ENCODE results near the gene PHRF1.

The PHRF1 gene

DNA sequence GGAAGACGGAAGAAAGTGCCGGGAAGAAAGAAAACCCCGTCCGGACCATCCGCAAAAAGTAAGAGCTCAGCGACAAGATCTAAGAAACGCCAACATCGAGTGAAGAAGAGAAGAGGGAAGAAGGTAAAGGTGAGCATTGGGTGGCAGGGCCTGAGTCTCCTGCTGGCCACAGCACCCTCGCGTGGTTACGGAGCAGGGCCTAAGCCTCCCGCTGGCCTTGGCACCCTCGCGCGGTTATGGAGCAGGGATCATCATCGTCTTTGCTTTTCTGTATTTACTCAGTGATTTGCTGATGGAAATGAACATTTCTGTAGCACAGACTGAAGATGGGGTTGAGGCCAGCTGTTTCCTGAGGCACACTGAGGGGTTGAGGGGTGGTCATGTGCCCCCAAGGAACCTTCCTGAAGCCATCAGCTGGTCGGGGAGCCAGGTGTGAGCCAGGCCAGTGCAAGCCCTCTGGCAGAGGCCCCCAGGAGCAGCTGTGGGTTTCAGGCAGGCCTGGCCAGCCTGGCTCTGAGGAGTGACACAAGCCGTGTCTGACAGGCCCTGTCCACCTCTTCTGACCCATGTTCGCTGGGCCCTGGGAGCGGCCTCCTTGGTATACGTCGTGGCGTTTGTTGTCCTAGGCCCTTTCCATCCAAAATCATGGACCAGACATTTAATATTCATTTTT, 25.4 kb downstream of the PHRF1 start:
- no peak for DNase-seq

DNA sequence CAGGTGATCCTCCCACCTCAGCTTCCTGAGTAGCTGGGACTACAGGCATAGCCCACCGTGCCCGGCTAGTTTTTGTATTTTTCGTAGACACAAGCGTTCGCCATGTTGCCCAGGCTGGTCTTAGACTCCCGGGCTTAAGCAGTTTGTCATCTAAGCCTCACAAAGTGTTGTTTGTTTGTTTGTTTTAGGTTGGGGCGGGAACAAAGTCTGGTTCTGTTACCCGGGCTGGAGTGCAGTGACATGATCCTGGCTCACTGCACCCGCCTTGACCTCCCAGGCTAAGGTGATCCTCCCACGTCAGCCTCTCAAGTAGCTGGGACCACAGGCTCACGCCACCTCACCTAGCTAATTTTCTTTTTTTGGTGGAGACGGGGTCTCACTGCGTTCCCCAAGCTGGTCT, 26.9 kb downstream of the PHRF1 start:
- no peak for DNase-seq

DNA sequence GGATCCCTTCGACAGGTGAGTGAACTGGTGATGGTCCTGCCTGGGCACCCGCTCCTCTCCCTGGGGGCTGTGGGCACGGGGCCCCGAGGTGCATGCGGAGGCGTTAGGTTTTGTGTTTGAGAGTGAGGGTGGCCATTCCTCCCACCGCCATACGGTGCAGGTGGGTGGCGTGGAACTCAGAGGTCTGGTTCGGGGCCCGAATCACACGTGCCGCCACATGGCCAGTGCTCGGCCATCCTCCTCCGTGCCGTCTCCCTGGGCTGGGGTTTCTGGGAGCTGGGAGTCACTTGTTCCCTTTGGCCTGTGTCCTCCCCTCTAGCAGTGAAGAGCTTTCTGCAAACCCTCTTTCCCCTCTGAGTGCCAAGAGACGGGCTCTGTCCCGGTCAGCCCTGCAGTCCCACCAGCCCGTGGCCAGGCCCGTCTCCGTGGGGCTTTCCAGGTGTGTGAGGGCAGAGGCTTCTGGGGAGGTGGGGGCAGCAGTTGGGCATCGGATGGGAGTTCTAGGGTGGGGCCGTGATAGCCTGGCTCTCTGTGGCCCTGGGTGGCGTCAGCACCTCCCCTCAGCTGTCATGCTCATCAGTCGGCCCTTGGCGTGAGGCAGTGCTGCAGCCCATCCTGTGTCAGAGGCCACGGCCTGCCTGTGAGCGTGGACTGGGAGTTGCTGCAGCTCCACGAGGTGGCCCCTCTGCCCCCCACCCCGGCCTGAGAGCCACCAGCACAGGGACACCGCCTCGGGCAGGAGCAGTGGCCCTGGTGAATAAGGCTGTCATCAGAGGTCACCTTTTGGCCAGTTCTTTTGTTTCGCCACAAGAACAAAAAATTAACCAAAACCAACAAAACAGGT, 29.2 kb downstream of the PHRF1 start:
- DNase-seq: no peak

DNA sequence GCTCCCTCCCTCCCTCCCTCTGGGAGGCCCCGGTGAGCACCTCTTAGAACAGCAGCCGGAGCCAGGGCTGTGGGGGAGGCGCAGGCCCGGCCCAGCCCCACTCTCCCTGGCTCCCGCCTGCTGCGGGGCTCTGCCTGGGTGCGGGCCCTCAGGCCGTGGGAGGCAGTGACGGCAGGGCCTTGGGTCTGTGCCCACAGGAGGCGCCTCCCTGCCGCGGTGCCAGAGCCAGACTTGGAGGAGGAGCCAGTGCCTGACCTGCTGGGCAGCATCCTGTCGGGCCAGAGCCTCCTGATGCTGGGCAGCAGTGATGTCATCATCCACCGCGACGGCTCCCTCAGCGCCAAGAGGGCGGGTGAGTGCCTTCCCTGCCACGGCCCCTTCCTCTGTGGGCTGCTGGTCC, 30.0 kb downstream of the PHRF1 start:
- DNase-seq: no peak

DNA sequence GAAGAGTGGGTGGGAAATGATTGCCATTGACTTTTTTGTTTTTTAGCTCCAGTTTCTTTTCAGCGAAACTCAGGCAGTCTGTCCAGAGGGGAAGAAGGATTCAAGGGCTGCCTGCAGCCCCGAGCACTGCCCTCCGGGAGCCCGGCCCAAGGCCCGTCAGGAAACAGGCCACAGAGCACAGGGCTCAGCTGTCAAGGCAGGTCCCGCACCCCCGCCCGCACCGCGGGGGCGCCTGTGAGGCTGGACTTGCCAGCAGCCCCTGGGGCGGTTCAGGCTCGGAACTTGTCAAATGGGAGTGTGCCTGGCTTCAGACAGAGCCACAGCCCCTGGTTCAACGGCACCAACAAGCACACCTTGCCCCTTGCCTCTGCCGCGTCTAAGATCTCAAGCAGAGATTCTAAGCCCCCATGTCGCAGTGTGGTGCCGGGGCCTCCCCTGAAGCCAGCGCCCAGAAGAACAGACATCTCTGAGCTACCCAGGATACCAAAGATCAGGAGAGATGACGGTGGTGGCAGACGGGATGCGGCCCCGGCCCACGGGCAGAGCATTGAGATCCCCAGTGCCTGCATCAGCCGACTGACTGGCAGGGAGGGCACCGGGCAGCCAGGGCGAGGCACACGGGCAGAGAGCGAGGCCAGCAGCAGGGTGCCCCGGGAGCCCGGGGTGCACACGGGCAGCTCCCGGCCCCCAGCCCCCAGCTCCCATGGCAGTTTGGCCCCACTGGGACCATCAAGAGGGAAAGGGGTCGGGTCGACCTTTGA, 30.9 kb downstream of the PHRF1 start:
- no peak for DNase-seq

DNA sequence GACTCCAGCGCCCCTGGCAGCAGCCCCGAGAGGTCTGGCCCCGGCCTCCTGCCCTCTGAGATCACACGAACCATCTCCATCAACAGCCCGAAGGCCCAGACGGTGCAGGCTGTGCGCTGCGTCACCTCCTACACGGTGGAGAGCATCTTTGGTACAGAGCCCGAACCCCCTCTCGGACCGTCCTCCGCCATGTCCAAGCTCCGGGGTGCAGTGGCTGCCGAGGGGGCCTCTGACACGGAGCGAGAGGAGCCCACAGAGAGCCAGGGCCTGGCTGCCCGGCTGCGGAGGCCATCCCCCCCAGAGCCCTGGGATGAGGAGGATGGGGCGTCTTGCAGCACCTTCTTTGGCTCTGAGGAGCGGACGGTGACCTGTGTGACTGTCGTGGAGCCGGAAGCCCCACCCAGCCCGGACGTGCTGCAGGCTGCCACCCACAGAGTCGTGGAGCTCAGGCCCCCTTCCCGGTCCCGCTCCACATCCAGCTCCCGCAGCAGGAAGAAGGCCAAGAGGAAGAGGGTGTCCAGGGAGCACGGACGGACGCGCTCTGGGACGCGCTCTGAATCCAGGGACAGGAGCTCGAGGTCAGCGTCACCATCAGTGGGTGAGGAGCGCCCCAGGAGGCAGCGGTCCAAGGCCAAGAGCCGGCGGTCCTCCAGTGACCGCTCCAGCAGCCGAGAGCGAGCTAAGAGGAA, 31.8 kb downstream of the PHRF1 start:
- no peak for DNase-seq

DNA sequence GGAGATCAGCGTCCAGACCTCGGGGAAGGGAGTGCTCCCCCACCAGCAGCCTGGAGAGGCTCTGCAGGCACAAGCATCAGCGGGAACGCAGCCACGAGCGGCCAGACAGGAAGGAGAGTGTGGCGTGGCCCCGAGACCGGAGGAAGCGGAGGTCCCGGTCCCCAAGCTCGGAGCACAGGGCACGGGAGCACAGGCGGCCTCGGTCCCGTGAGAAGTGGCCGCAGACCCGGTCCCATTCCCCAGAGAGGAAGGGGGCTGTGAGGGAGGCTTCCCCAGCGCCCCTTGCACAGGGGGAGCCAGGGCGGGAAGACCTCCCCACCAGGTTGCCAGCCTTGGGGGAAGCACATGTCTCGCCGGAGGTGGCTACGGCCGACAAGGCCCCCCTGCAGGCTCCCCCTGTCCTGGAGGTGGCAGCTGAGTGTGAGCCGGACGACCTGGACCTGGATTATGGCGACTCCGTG, 32.6 kb downstream of the PHRF1 start:
- no peak for DNase-seq

DNA sequence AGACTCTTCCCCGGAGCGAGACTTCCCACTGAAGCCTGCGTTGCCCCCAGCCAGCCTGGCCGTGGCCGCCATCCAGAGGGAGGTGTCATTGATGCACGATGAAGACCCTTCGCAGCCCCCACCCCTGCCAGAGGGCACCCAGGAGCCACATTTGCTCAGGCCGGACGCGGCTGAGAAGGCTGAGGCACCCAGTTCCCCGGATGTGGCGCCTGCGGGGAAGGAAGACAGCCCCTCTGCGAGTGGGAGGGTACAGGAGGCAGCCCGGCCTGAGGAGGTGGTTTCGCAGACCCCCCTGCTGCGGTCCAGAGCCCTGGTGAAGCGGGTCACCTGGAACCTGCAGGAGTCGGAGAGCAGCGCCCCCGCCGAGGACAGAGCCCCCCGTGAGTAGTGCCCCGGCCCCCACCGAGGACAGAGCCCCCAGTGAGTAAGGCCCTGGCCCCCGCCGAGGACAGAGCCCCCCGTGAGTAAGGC, 33.1 kb downstream of the PHRF1 start:
- DNase-seq: no peak

DNA sequence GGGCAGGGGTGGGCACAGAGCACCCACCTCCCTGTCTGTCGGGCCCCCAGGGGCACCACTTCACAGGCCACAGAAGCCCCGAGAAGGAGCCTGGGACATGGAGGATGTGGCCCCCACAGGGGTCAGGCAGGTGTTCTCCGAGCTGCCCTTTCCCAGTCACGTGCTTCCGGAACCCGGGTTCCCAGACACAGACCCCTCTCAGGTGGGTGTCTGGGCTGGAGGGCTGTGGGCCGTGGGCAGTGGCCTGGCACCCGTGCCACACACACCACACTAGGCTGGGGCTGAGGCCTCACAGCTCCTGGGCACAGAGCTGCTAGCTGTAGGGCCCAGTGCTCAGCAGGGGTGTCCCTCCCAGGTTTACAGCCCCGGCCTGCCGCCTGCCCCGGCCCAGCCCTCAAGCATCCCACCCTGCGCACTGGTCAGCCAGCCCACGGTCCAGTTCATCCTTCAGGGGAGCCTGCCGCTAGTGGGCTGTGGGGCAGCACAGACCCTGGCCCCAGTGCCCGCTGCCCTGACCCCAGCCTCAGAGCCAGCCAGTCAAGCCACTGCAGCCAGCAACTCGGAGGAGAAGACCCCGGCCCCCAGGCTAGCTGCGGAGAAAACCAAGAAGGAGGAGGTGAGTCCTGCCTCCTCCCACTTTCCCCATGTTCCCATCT, 34.0 kb downstream of the PHRF1 start:
- no peak for DNase-seq

DNA sequence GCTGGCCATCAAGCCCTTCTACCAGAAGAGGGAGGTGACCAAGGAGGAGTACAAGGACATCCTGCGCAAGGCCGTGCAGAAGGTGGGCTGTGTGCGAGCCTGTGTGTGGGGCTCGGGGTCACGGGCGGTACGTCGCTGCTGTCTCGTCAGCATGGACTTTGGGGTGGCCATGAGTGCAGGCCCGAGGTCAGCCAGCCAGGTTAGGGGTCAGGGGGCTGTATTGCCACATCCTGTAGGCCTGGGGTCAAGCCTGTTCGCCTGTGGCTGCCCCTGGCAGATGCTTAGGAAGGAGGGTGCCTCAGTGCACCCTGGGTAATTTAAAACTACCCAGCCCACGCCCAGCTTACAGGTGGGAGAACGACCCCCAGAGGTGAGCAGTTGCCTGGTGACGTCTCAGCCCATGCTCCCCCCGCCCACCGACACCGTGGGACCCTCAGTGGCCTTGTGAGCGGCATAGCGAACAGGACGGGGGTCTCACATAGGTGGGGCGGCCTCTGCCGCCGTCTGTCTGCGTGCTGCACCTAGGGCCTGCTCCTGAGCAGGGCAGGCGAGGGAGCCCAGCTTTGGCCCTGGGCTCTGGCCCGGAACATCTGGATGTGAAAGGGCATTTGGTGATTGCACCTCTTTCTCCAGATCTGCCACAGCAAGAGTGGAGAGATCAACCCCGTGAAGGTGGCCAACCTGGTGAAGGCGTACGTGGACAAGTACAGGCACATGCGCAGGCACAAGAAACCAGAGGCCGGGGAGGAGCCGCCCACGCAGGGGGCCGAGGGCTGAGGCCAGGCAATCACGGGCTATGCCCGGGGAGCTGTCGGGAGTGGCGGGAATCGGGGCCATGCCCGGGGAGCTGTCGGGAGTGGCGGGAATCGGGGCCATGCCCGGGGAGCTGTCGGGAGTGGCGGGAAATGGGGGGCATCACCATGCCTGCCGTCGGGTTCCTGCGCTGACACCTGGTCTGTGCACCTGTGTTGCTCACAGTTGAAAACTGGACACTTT, 35.0 kb downstream of the PHRF1 start:
- DNase-seq: no peak

DNA sequence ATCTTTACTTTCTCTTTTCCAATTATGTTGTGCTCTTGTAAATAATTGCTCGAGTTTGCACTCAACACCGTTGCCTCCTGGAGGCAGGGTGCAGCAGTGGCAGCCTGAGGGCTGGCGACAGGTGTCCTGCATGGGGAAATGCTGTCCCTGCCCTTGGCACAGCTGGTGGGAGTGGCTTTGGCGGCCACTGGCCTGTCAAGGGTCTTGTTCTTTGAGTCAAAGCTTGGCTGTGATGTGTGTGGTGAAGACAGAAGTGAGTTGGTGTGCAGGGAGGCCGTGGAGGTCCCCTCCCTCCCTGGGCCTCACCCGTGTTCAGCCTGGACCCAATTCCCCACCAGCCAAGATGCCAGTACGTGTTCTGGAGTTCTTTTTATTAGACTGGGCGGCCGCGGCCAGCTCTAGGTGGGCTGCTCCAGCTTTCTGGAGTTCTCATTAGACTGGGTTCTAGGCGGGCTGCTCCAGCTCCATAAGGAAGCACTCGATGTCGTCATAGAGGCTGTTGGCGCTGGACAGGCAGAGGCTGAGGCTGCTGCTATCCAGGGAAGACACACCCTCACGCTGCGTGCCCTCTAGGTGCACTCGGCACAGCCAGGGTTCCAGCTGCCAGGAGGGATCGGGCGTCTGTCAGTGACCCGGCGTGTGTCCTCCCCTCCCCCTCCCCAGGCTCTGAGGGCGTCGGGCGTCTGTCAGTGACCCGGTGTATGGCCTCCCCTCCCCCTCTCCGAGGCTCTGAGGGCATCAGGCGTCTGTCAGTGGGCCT, 36.1 kb downstream of the PHRF1 start:
- DNase-seq: no peak

DNA sequence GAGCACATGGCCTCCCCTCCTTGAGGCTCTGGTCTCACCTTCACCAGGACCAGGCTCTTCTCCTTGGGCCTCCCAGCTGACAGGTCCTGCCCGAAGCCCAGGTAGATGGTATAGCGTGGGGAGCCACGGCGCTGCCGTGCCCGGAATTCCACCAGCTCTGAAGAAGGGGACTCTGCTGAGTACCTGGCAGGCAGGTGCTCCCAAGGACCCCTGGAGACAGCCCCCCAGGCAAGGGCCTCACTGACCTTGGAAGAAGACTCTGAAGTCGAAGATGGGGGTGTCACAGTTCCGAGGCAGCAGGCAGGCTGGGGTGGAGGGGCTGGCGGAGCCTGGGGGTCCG, 36.7 kb downstream of the PHRF1 start:
- no peak for DNase-seq

DNA sequence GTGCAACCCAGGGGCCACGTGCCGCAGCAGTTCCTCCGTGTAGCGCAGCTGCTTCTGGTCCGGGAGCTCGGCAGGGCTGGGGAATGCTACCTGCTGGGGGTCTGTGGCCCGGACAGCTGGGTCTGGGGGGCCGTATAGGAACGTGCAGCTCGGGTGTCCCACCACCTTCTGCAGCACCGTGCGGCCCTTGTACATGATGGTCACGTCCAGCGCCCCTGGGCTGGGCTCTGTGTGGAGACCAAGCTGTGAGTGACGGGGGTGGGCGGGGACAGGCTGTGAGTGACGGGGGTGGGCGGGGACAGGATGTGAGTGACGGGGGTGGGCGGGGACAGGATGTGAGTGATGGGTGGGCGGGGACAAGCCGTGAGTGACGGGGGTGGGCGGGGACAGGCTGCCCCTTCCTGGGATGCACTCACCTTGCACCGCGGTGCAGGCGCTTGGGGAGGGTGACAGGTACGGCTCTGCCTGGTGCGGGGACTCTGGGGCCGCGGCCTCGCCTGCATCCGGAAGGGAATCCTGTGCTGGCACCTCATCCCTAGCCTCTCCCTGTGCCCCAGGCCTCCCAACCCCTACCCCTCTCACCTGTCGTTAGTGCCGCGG, 37.2 kb downstream of the PHRF1 start:
- DNase-seq: no peak

DNA sequence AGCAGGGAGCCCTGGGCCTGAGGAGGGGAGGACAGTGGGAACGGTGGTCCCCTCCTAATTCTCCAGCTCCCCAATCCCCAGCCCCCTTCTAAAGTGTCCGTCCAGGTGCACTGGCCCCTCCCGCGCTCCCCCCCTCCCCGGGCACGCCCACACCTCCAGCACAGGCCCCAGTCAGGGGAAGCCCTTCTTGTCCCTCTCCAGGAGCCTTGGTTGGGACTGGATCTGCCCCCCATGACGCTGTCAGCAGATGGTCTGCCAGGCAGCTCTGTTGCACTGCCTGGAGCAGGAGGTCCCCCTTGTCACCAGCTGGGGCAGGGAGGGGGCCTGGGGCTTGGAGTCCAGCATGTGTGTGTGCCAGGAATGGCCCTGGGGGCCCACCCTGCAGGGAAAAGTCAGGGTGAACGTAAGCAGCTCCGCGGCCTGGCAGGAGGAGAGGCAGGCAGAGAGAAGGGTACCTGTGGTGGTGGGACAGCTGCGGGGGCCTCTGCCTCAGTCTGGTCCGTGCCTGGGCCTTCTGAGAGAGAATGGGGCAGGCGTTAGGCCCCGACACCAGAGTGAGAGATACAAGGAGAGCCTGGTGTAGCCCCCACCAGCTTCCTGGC, 37.9 kb downstream of the PHRF1 start:
- DNase-seq: no peak

DNA sequence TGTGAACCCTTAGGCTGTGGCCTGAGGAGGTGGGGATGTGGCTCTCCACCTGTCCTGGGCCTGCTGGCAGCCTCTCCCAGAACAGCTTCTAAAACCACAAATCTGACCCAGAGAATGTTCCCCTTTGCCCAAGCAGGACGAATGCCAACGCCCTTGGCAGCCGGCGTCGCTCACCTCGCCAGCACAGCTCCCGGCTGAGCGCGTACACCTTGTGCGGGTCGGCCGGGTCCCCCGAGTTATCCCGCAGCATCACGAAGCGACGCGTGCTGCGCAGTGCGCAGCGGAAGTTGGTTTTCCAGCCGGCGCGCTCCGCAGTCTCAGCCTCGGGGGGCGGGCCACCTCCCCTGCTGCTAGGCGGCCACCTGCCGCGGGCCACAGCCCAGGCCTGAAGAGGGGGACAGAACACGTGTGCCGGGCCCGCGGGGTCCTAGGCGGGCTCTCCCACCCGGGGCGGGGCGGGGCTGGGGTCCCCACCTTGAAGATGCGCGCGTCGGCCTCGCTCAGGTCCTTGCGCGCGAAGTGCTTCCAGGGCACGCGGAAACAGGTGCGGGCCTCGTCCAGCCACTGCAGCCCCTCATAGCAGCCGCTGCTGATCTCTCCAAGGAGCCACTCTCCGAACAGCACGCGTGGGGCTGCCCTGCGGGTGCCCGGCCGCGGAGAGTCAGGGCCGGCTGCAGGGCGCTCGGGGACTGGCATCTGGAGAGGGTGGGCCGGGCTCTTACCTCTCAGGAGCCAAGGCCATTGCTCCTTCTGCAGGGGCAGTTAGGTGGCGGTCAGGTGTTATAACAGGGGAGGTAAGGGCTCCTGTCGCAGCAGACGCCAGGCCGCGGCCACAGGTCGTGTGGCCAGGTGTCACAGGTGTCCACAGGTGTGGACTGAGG, 38.6 kb downstream of the PHRF1 start:
- DNase-seq: peak; percentile 8

DNA sequence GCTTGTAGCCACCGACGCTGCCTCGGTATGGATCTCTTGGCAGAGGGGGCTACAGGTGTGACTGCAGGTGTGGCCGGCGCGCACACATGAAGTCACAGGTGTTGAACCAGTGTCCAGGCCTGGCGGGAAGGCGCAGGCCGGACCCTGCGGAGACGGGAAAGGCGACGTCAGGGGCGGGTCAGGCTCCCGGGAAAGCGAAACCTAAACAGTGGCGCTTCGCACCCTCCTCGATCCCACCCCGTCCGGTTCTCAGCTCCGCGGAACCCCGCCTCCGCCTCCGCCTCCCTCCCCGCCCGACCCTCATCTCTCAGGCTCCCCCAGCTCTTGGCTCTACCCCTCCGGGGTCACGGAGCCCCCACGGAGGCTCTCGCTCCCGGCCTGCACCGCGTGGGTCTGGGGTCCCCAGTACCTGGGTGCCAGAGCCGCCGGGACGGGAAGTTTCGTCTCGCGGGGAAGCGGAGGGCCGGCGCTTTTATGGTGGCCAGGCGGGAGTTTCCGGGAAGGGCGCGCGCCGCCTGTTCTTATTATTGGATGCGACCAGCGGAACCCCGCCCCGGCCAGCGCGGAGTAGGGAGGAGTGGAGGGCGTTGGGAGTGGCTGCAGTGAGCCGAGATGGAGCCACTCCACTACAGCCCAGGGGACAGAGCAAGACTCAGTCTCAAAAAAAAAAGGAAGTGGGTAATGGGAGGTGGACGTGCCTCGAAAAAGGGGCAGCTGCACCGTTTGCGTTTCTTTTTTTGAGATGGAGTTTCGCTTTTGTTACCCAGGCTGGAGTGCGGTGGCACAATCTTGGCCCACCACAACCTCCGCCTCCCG, 39.4 kb downstream of the PHRF1 start, which contains the start of gene IRF7:
TSS of gene IRF7 (minus strand) at position 447 of the 816 bp plus-strand sequence. CDS start 586 bp downstream, outside the sequence.
- DNase-seq: peak; percentile 94
